Measurements from ENCODE around the gene SCO2. TPM values are rescaled to one million over a fixed set of nuclear protein-coding genes. Genes with fewer than 3 reads are reported as not detected.
A peak's percentile ranks its signal among the peaks of the same experiment; 100 is the strongest.

SCO2 gene
- total and polyA plus RNA-seq, 2 of the 13 experiments (the other 11 are each of a cell fraction or from before 2014, with no cell fraction given) = 0.32 to 3.7 TPM

- TF ChIP-seq, protein P1, sequence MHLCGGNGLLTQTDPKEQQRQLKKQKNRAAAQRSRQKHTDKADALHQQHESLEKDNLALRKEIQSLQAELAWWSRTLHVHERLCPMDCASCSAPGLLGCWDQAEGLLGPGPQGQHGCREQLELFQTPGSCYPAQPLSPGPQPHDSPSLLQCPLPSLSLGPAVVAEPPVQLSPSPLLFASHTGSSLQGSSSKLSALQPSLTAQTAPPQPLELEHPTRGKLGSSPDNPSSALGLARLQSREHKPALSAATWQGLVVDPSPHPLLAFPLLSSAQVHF (CRISPR knock-in tag; IDR thresholded peaks at IDR 0.05) = 0 out of 2 replicates have a peak, but pooled peaks have one; percentile 30
- TF ChIP-seq SOX6 (IDR thresholded peaks at IDR 0.05) (no peak), SOX6 (CRISPR knock-in tag; IDR thresholded peaks at IDR 0.05) (peak; percentile 45; the same call in 1 of the 2 replicates), ZNF441 (CRISPR knock-in tag; IDR thresholded peaks at IDR 0.05; ENCODE audit: borderline replicate concordance) (peak; percentile 24; the same call in 1 of the 2 replicates), ZNF564 (CRISPR knock-in tag; IDR thresholded peaks at IDR 0.05) (no peak), ZNF761 (CRISPR knock-in tag; conservative IDR thresholded peaks at IDR 0.05) (0 out of 2 replicates have a peak, but pooled peaks have one; percentile 35), MLLT10 (CRISPR knock-in tag; IDR thresholded peaks at IDR 0.05) (no peak), CEBPG (CRISPR knock-in tag; IDR thresholded peaks at IDR 0.05) (peak; percentile 69), HOXA5 (CRISPR knock-in tag; IDR thresholded peaks at IDR 0.05) (no peak), MYPOP (CRISPR knock-in tag; IDR thresholded peaks at IDR 0.05) (no peak), ZNF138 (CRISPR knock-in tag; IDR thresholded peaks at IDR 0.05; ENCODE audit: low read depth) (peak; percentile 27; the same call in 1 of the 2 replicates), HDAC1 (CRISPR knock-in tag; IDR thresholded peaks at IDR 0.05) (peak; percentile 99), ZFAT (CRISPR knock-in tag; conservative IDR thresholded peaks at IDR 0.05) (no peak), ELK4 (CRISPR knock-in tag; IDR thresholded peaks at IDR 0.05; ENCODE audit: borderline replicate concordance) (0 out of 2 replicates have a peak, but pooled peaks have one; percentile 51), ZNF446 (CRISPR knock-in tag; IDR thresholded peaks at IDR 0.05) (no peak), SPEN (CRISPR knock-in tag; IDR thresholded peaks at IDR 0.05; ENCODE audit: low read depth) (peak; percentile 92), TAF1 (CRISPR knock-in tag; IDR thresholded peaks at IDR 0.05) (peak; percentile 88), NCOA2 (CRISPR knock-in tag; IDR thresholded peaks at IDR 0.05) (0 out of 2 replicates have a peak, but pooled peaks have one; percentile 45), ZNF558 (CRISPR knock-in tag; IDR thresholded peaks at IDR 0.05; ENCODE audit: borderline replicate concordance) (no peak), JDP2 (CRISPR knock-in tag; IDR thresholded peaks at IDR 0.05; ENCODE audit: borderline replicate concordance) (no peak), MAX (IDR thresholded peaks at IDR 0.05) (peak; percentile 74), ZNF431 (CRISPR knock-in tag; IDR thresholded peaks at IDR 0.05; ENCODE audit: borderline replicate concordance, low read depth) (no peak), ATF3 (CRISPR knock-in tag; IDR thresholded peaks at IDR 0.05) (0 out of 2 replicates have a peak, but pooled peaks have one; percentile 50), GMEB1 (CRISPR knock-in tag; IDR thresholded peaks at IDR 0.05; ENCODE audit: borderline replicate concordance) (peak; percentile 85), NONO (IDR thresholded peaks at IDR 0.05) (no peak), NONO (CRISPR knock-in tag; conservative IDR thresholded peaks at IDR 0.05) (peak; percentile 78)
Measured at GRCh38 chr22:50507991-50508884, 17.2 kb downstream of the SCO2 start, which contains the start of gene NCAPH2 (continued).

All from HepG2 (cell line).